OCI-LY3 (cell line): ENCODE data around the gene SRC.

Experiments used
- H2AFZ ChIP-seq: fragments of 200-600, 300-600 bp; shearing (Covaris generic); 2 replicates; pipeline ENCODE4 v1.6.0; 2014; ENCODE audit warnings: antibody characterized with exemption, low read depth, low read length
- H3K27ac ChIP-seq: fragments of 200-600, 300-600 bp; sonication (generic); 2 replicates; pipeline ENCODE4 v1.5.1; 2014; ENCODE audit warnings: mild to moderate bottlenecking, low read length, moderate library complexity, mixed read lengths
- H3K27me3 ChIP-seq: fragments of 200-600, 300-600 bp; sonication (generic); 2 replicates; pipeline ENCODE4 v1.6.1; 2014; ENCODE audit warnings: low read depth, low read length, mixed read lengths
- H3K36me3 ChIP-seq: fragments of 200-600, 300-600 bp; sonication (generic); replicated peaks from 2 replicates; pipeline ENCODE3; 2014; ENCODE audit warnings: low read depth, low read length, mixed read lengths
- H3K4me1 ChIP-seq: fragments of 300-600, 200-600 bp; sonication (generic); 2 replicates; pipeline ENCODE4 v1.6.1; 2014; ENCODE audit warnings: low read length, mixed read lengths
- H3K4me2 ChIP-seq: fragments of 200-600, 300-600 bp; sonication (generic); 2 replicates; pipeline ENCODE4 v1.6.1; 2014; ENCODE audit warnings: low read length, mixed read lengths
- H3K4me3 ChIP-seq: fragments of 300-600, 200-600 bp; sonication (generic); 2 replicates; pipeline ENCODE4 v1.5.1; 2014; ENCODE audit warnings: antibody characterized with exemption, mild to moderate bottlenecking, low read length, moderate library complexity
- H3K79me2 ChIP-seq: fragments of 300-600, 200-600 bp; shearing (Covaris generic); 2 replicates; pipeline ENCODE4 v1.6.1; 2014; ENCODE audit warnings: mild to moderate bottlenecking, low read length, mixed read lengths
- H3K9ac ChIP-seq: fragments of 300-600, 200-600 bp; shearing (Covaris generic); 2 replicates; pipeline ENCODE4 v1.6.0; 2014; ENCODE audit warnings: mild to moderate bottlenecking, low read length, moderate library complexity
- H3K9me3 ChIP-seq: fragments of 200-600, 300-600 bp; shearing (Covaris generic); 2 replicates; pipeline ENCODE4 v1.6.1; 2014; ENCODE audit warnings: low read length, mixed read lengths; ENCODE audit not compliant: insufficient read depth
- H4K20me1 ChIP-seq: fragments of 200-600, 300-600 bp; sonication (generic); 2 replicates; pipeline ENCODE4 v1.6.1; 2016; ENCODE audit warnings: low read length, mixed read lengths; ENCODE audit not compliant: insufficient read depth
- EZH2phosphoT487 ChIP-seq: fragments of 200-600 bp; shearing (Covaris generic); IDR thresholded peaks from 2 replicates; pipeline ENCODE4 v1.6.1; 2018; ENCODE audit warnings: antibody characterized with exemption, mixed run types, low read depth
- TF ChIP-seq, protein P1 (sequence below): fragments of 200-600, 300-600 bp; sonication (generic); IDR thresholded peaks from 2 replicates; pipeline ENCODE4 v1.5.1; 2014; ENCODE audit warnings: antibody characterized with exemption, low read length, low read depth

Gene SRC

GRCh38 chr20:37446286-37447032 is 100.5 kb downstream of the SRC start:
- no peak overlapping the region for H3K9ac ChIP-seq
- no peaks in the 10 kb centered on the region for H3K4me1 ChIP-seq
- H3K4me3 ChIP-seq = no peak overlapping the region
- no peaks in the 10 kb centered on the region for H4K20me1 ChIP-seq
- H3K9me3 ChIP-seq = no peaks in the 10 kb centered on the region
- no peaks in the 10 kb centered on the region for H3K79me2 ChIP-seq
- H3K36me3 ChIP-seq = no peaks in the 10 kb centered on the region
- no peak overlapping the region for H3K4me2 ChIP-seq
- no peak overlapping the region for H2AFZ ChIP-seq
- H3K27ac ChIP-seq = no peak overlapping the region
- peaks cover 31% of the 10 kb centered on the region for H3K27me3 ChIP-seq
- TF ChIP-seq, protein P1, sequence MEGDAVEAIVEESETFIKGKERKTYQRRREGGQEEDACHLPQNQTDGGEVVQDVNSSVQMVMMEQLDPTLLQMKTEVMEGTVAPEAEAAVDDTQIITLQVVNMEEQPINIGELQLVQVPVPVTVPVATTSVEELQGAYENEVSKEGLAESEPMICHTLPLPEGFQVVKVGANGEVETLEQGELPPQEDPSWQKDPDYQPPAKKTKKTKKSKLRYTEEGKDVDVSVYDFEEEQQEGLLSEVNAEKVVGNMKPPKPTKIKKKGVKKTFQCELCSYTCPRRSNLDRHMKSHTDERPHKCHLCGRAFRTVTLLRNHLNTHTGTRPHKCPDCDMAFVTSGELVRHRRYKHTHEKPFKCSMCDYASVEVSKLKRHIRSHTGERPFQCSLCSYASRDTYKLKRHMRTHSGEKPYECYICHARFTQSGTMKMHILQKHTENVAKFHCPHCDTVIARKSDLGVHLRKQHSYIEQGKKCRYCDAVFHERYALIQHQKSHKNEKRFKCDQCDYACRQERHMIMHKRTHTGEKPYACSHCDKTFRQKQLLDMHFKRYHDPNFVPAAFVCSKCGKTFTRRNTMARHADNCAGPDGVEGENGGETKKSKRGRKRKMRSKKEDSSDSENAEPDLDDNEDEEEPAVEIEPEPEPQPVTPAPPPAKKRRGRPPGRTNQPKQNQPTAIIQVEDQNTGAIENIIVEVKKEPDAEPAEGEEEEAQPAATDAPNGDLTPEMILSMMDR = no peak
- TF ChIP-seq EZH2phosphoT487 = no peak

- Histone ChIP-seq H3K4me1 (no peaks in the 10 kb centered on the region), H4K20me1 (no peaks in the 10 kb centered on the region), H3K9me3 (no peaks in the 10 kb centered on the region), H3K36me3 (no peaks in the 10 kb centered on the region), H3K4me3 (no peak overlapping the region), H3K27me3 (peaks cover 37% of the 10 kb centered on the region), H3K4me2 (no peak overlapping the region), H3K9ac (no peak overlapping the region), H2AFZ (no peak overlapping the region), H3K79me2 (no peaks in the 10 kb centered on the region), H3K27ac (no peak overlapping the region)
- TF ChIP-seq EZH2phosphoT487 = no peak
- TF ChIP-seq, protein P1 = no peak
Observed at GRCh38 chr20:37447688-37448087, 101.7 kb downstream of the SRC start.

DNA sequence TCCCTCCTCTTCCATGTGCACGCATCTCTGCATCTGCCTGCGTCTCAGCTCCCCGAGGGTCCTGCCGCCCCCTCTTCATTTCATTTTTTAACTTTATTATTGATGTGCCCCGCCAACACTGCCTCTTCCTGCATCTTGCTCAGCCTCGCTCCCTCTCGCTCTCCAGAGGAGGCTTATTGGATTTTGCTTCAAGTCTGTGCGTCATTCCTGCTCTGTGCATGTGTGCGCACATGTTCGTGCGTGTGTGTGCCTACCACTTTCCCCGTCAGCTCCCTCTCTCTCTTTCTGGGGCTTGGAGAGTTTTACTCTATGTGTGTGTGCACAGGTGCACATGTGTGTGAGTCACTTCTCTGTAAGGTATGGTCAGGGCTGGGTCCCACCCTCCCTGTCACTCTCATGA is 103.3 kb downstream of the SRC start:
- H2AFZ ChIP-seq = no peak overlapping the region
- H3K9ac ChIP-seq = no peak overlapping the region
- H3K79me2 ChIP-seq = no peaks in the 10 kb centered on the region
- no peaks in the 10 kb centered on the region for H3K36me3 ChIP-seq
- peaks cover 51% of the 10 kb centered on the region for H3K27me3 ChIP-seq
- no peak for TF ChIP-seq EZH2phosphoT487
- TF ChIP-seq, protein P1 = no peak
- H3K27ac ChIP-seq = no peak overlapping the region
- H3K4me3 ChIP-seq = no peak overlapping the region
- H4K20me1 ChIP-seq = no peaks in the 10 kb centered on the region
- H3K9me3 ChIP-seq = no peaks in the 10 kb centered on the region
- H3K4me1 ChIP-seq = no peaks in the 10 kb centered on the region
- no peak overlapping the region for H3K4me2 ChIP-seq

- Histone ChIP-seq H4K20me1 (no peaks in the 10 kb centered on the region), H3K4me3 (no peak overlapping the region), H3K79me2 (no peaks in the 10 kb centered on the region), H3K27me3 (peaks cover 61% of the 10 kb centered on the region), H3K9ac (no peak overlapping the region), H3K4me2 (no peak overlapping the region), H3K4me1 (no peaks in the 10 kb centered on the region), H2AFZ (no peak overlapping the region), H3K27ac (no peak overlapping the region), H3K9me3 (peaks cover 5% of the 10 kb centered on the region), H3K36me3 (no peaks in the 10 kb centered on the region)
- TF ChIP-seq, protein P1 = no peak
- TF ChIP-seq EZH2phosphoT487 = no peak
Observed at GRCh38 chr20:37450344-37450743, 104.4 kb downstream of the SRC start.
